ENCODE data around the gene RECK.

The RECK gene

GRCh38 chr9:36040271-36040925 lies 3.7 kb downstream of the RECK start:
- TF ChIP-seq, protein P1, sequence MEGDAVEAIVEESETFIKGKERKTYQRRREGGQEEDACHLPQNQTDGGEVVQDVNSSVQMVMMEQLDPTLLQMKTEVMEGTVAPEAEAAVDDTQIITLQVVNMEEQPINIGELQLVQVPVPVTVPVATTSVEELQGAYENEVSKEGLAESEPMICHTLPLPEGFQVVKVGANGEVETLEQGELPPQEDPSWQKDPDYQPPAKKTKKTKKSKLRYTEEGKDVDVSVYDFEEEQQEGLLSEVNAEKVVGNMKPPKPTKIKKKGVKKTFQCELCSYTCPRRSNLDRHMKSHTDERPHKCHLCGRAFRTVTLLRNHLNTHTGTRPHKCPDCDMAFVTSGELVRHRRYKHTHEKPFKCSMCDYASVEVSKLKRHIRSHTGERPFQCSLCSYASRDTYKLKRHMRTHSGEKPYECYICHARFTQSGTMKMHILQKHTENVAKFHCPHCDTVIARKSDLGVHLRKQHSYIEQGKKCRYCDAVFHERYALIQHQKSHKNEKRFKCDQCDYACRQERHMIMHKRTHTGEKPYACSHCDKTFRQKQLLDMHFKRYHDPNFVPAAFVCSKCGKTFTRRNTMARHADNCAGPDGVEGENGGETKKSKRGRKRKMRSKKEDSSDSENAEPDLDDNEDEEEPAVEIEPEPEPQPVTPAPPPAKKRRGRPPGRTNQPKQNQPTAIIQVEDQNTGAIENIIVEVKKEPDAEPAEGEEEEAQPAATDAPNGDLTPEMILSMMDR (IDR thresholded peaks at IDR 0.05) = no peak
- no peaks in the 10 kb centered on the region for H3K36me3 ChIP-seq
- no peak overlapping the region for H3K4me3 ChIP-seq (ENCODE audit: low read depth in 1 of 2, low read length in 1 of 2)
- no peaks in the 10 kb centered on the region for H3K9me3 ChIP-seq
- H3K4me1 ChIP-seq (ENCODE audit: control insufficient read depth in 1 of 2, insufficient read depth in 1 of 2, low read depth in 1 of 2, low read length in 1 of 2) = peaks cover 7 to 15% of the 10 kb centered on the region in 2 experiments
- no peak overlapping the region for H3K27ac ChIP-seq
- H3K27me3 ChIP-seq = peaks cover 45% of the 10 kb centered on the region

GRCh38 chr9:36041506-36041905 lies 4.8 kb downstream of the RECK start:
- H3K27me3 ChIP-seq = peaks cover 34% of the 10 kb centered on the region
- H3K4me3 ChIP-seq (ENCODE audit: low read depth in 1 of 2, low read length in 1 of 2) = no peak overlapping the region
- H3K36me3 ChIP-seq = no peaks in the 10 kb centered on the region
- TF ChIP-seq, protein P1 (IDR thresholded peaks at IDR 0.05) = no peak
- no peak overlapping the region for H3K27ac ChIP-seq
- H3K9me3 ChIP-seq = no peaks in the 10 kb centered on the region
- peaks cover 7 to 12% of the 10 kb centered on the region in 2 experiments for H3K4me1 ChIP-seq (ENCODE audit: control insufficient read depth in 1 of 2, insufficient read depth in 1 of 2, low read depth in 1 of 2, low read length in 1 of 2)

- H3K27me3 ChIP-seq = no peaks in the 10 kb centered on the region
- H3K36me3 ChIP-seq = no peaks in the 10 kb centered on the region
- no peak overlapping the region for H3K27ac ChIP-seq
- H3K9me3 ChIP-seq = no peaks in the 10 kb centered on the region
- no peak overlapping the region for H3K4me3 ChIP-seq (ENCODE audit: low read depth in 1 of 2, low read length in 1 of 2)
- TF ChIP-seq, protein P1 (IDR thresholded peaks at IDR 0.05) = no peak
- H3K4me1 ChIP-seq (ENCODE audit: control insufficient read depth in 1 of 2, insufficient read depth in 1 of 2, low read depth in 1 of 2, low read length in 1 of 2) = no peaks in the 10 kb centered on the region
These were observed 8.9 kb downstream of the RECK start for GRCh38 chr9:36045610-36046009.

- TF ChIP-seq, protein P1 (IDR thresholded peaks at IDR 0.05) = no peak
- Histone ChIP-seq H3K4me1 (ENCODE audit: control insufficient read depth in 1 of 2, insufficient read depth in 1 of 2, low read depth in 1 of 2, low read length in 1 of 2) (no peaks in the 10 kb centered on the region), H3K36me3 (no peaks in the 10 kb centered on the region), H3K27ac (no peak overlapping the region), H3K4me3 (ENCODE audit: low read depth in 1 of 2, low read length in 1 of 2) (no peak overlapping the region), H3K9me3 (no peaks in the 10 kb centered on the region), H3K27me3 (no peaks in the 10 kb centered on the region)
These were observed 10.2 kb downstream of the RECK start for GRCh38 chr9:36046923-36047322.

DNA sequence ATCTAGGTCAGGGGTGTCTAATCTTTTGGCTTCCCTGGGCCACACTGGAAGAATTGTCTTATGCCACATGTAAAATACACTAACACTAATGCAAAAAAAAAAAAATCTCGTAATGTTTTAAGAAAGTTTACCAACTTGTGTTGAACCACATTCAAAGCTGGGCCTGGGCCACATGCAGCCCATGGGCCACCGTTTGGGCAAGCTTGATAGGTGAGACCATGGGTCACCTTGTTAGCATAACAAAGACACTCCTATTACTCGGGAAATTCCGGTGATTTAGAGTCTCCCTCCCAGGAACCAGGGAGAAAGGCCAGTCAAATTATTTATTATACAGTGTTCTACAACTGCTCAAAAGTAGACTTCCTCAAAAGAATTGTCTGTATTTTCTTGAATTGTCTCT lies 12.7 kb downstream of the RECK start:
- H3K4me1 ChIP-seq (ENCODE audit: control insufficient read depth in 1 of 2, insufficient read depth in 1 of 2, low read depth in 1 of 2, low read length in 1 of 2) = no peaks in the 10 kb centered on the region
- no peaks in the 10 kb centered on the region for H3K27me3 ChIP-seq
- no peak overlapping the region for H3K27ac ChIP-seq
- H3K36me3 ChIP-seq = no peaks in the 10 kb centered on the region
- no peak overlapping the region for H3K4me3 ChIP-seq (ENCODE audit: low read depth in 1 of 2, low read length in 1 of 2)
- TF ChIP-seq, protein P1 (IDR thresholded peaks at IDR 0.05) = no peak
- H3K9me3 ChIP-seq = no peaks in the 10 kb centered on the region

All from neutrophil (primary cell).